Activated T-cell treated with anti-CD3 and anti-CD28 coated beads, Interleukin-2, amount 50 U/mL, for 48 hours (primary cell): ENCODE results near the gene FOXL3.
"Not testable (repeated sequence)": the region's sequence is repeated elsewhere in the genome, so short reads cannot be mapped to it uniquely, and the experiment has no call there.

Source experiments
- DNase-seq, 2 experiments: peaks; one replicate each; pipeline ENCODE4 v3.0.0-alpha.2; 2020

The FOXL3 gene

GRCh38 chr7:326809-327232 lies 36.9 kb downstream of the FOXL3 start:
- DNase-seq = no peak

DNA sequence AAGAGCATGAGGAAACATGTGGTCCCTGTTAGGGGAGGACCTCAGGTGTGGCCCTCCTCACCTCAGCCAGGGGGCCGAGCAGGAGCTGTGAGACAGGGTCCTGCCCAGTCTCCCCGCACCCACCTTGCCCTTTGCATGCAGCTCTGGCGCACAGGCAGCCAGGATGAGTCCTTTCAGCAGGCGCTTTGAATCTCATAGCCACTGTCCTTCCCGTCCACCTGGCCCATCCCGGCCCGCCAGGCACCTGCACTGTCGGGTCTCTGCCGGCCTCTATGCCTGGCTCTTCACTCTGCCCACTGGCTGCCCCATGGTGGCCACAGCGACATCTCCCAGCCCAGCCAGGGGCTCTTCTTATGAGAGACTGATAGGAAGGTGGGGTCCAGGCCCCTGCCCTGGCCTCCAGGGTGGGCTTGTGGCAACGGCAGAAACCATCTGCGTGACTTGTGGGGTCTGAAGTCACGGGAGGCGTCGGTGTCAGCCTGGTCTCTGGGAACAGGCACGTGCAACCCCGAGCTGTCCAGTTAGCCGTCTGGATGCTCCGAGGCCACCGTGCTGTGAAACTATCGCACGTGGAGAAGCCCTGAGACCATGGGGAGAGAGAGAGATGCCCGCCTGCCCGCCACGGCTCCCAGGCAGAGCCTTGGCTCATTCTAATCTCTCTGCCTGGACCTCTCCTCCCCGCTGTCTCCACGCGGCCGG lies 37.4 kb downstream of the FOXL3 start:
- DNase-seq = no peak

- no peak for DNase-seq
Observed at GRCh38 chr7:327991-328702, 38.2 kb downstream of the FOXL3 start.

DNA sequence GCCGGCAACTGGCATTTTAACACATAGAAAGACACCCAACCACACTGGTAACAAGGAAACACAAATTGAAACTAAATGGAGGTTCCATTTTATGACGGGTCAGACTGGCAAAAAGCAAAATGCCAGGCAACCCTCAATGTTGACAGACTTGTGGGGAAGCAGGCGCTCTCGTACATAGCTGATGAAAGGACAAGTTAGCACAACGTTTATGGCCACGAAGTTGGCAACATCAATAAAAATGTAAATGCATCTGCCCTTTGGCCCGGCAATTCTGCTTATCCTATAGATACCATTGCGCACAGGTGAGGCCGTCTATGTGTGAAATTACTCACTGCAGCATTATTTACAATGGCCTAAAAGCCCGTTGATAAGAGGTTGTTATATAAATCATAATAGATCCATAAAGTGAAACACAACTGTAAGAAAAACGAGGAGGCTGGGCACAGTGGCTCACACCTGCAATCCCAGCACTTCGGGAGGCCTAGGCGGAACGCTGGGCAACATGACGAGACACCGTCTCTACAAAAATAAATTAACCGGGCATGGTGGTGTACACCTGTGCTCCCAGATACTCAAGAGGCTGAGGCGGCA lies 39.8 kb downstream of the FOXL3 start:
- no peak for DNase-seq

DNA sequence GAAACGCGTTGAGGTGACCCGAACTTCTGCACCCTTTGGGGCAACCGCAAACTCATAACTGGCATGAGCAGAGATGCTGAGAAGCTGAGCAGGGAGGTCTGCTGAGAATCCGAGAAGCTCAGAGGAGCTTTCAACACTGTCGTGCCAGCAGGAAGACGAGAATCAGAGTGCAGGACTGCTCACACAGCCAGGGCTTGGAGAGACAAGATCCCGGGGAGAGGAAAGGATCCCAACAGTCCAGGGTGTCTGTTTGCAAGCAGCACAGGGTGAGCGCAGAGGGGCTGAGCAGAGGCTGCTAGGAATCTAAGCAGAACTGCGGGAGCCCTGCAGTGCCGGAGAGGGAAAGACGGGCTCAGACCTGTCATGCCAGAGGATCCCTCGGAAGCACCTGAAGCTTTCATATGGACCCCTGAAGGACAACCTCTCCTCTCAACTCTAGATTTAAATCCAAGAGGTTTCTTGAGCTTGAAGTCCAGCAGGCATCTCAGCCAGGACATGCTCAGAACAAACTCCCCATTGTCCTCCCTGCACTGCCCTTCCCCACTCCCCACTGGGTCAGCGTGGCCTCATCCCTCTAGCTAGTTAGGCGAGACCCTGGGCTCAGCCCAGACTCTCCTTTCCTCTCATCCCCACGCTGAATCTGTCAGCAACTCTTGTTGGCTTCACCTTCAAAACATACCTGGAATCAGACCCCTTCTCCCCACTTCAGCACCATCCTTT lies 40.7 kb downstream of the FOXL3 start:
- no peak for DNase-seq

GRCh38 chr7:332020-332517 lies 42.1 kb downstream of the FOXL3 start:
- no peak for DNase-seq

DNA sequence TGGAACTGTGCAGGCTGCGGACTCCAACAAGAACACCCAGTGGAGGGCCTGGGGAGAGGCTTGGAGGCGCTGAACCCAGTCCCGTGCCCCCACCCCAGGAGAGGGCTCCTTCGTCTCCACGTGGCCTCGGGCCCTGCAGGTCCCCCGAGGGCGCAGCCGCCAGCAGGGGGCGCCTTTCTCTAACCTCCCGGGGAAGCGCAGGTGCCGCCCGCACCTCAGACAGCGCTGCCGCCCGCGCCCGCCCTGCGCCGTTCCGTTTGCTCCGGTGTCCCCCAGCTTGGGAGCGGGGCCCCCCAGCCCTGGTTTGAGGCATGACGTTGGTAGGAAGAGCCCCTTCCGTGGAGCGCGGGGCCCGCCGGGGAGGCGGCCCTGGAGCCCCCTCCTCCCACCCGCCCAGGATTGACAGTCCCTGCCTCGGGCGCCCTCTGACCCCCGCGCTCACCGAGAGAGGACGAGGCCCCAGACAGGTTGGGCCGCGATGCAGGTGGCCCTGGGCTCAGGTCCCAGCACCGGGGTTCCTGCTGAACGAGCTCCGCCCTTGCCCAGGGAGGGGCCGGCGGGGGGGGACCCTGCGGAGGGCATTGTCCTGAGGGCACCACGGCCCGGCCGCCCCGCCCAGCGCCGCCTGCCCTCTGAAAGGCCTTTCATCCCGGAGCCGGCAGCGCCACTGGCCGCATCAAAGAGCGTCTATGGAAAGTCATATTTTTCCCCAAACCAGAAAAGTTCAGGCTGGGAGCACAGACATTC lies 42.8 kb downstream of the FOXL3 start:
- peak; percentile 93 to 94 for DNase-seq

DNA sequence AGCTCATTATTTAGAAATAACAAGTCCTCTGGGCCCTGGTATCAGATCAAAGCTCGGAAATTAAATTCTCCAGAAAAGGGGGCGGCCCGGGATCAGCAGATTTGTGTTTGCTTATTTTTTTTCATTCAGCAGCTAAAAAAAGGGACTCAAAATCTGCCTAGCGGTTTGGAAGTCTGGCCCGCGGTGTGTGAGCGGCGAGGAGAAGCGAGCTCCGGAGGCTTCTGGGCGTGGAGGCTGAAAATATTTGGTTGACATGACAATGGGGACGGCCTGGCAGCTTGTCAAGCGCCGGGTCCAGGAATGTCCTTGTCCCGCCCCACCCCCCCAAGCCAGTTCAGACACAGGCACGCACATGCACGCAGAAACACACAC lies 43.4 kb downstream of the FOXL3 start:
- DNase-seq = no peak

GRCh38 chr7:334618-335357 lies 44.8 kb downstream of the FOXL3 start:
- DNase-seq = no peak

DNA sequence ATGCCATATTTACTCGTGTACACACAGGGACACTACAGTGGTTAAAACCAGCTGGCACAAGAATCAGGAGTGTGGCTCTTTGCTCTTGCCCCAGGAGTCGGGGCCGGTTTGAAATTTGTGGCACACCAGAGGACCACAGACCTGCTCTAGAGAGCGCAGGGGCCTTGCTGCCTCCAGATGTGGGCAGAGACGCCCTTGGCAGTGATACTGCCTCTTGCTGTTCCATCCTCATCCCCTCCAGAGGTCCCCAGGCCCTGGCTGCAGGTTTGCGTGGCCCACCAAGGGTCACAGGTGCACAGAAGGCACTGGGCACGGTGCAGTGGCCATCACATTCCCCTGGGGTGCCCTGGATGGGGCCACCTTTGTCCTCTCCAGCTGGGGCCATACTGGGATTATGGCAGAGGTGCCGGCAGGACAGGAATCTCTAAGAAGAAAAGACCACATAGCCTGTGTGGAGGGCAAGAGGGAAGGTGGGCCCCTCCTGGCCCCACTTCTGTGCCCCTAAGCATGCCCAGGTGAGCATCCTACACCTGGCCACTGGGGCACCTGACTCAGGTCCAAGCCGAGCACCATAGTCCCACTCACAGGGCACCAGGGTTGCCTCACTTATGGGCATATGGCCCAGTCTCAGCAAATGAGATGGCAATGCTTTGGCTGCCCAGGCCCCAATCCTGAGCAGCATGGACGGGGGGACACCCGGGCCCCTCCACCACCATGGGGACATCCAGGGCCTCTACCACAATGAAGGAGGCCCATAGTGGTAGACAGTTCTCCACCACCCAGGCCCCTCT lies 45.6 kb downstream of the FOXL3 start:
- no peak for DNase-seq

DNA sequence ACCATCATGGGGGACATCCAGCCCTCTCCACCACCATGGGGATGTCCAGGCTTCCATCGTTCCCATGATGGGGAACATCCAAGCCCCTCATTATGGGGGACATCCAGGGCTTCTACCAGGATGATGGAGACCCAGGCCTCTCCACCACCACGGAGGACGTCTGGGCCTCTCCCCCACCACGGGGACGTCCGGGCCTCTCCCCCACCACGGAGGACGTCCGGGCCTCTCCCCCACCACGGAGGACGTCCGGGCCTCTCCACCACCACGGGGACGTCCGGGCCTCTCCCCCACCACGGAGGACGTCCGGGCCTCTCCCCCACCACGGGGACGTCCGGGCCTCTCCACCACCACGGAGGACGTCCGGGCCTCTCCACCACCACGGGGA lies 46.2 kb downstream of the FOXL3 start:
- not testable (repeated sequence) for DNase-seq

DNA sequence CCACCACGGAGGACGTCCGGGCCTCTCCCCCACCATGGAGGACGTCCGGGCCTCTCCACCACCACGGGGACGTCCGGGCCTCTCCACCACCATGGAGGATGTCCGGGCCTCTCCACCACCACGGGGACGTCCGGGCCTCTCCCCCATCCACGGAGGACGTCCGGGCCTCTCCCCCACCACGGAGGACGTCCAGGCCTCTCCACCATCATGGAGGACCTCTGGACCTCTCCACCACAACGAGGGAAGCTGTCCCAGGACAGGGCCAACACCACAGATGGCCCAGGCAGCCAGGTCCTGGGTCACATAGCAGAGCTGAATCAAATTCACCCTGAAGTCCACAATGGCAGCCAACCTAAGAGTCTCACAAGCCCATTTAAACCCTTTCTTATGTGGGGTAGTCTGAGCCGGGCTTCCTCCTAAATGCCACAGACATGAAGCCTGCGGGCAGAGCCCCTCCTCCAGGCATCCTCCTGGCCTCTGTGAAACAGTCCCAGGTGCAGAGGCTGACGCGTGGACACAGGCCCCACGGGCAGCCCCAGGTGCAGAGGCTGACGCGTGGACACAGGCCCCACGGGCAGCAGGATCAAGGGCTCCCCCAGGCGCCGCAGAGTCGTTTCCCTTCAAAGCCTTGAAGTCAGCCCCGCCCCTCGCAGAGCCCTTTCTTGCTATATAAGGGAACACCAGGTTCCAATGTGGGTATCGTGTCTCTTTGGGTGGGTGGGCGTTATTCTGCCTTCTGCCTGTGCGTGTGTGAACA lies 47.0 kb downstream of the FOXL3 start:
- no peak for DNase-seq

DNA sequence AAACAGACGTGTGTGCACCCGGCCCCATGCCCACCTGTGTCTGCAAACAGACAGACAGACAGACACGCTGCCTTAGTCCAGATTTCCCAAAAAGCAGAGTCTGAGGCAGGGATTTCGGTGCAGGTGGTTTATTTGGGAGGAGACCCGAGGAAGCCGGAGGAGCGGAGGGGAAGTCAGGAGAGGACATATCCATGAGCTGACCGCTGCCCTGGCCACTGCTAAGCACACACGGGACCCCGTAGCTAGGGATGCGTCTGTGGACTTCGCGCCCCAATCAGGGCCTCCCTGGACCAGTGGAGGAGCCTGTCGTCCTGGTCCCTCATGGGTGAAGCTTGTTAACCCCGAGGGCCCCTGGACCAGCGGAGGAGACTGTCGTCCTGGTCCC lies 47.6 kb downstream of the FOXL3 start:
- no peak for DNase-seq

DNA sequence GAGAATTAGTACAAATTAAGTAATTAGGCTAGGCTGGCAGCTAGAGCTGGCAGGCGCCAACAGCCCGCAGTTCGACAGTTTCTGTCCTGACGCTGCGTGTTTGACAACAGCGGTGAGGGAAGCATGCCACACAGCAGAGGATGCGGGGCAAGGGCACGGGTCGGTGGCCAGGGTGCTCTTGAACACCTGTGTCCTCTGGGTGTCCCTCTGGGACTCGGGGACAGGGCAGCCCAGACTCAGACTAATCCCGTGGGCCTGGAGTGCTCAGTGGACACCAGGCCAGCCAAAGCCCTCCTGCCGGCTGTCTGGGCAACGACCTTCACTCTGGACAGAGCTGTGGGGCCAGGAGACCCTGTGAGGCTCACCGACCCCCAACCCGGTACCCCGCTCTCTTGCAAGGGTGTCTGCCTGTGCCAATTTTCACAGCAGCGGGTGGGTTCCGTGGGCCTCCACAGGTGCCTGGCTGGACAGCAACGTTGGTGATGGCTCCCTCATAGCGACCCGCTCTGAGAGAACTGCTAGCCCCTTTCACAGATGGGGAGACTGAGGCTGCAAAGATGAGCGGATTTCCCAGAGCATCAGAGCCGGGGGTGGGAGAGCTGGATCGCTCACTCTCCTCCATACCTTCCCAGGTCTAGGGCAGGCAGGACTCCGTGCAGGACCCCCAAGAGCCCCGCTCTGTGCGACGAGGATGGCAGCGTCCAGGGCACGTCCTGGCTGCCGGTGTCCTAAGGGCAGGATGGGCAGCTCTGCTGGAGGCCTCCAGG lies 48.5 kb downstream of the FOXL3 start:
- DNase-seq = no peak

GRCh38 chr7:339062-339342 lies 49.0 kb downstream of the FOXL3 start:
- no peak for DNase-seq

GRCh38 chr7:339696-340095 lies 49.7 kb downstream of the FOXL3 start:
- DNase-seq = no peak

DNA sequence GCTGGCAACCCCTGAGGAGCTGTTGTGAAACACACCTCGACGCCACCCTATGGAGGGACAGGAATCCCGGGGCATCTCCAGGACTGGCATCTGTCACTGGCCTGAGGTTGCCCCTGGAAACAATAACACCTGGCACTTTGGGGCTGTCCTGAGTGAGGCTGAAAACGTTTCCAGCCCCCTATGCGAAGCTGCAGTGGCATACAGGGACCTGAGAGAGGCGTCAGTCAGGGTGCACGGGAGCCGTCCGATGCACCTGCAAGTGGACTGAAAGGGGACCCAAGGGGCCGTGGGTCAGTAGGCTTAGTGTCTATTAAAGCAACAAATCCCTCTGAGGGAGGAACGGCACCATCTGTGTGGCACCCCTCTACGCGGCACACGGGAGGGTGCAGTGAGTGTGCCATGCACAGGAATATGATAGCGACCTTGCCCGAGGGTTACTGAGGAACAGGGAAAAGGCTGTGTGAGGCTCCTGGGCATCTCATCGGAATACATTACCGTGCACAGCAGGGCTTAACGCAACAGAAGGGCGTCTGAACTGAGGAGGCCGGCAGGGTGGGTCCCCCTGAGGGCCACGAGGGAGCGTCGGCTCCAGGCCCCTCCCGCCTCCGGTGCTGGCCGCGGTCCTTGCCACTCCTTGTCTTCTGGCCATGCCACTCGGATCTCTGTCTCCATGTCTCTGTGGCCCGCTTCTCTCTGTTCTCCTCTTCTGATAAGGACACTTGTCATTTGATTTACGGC lies 50.4 kb downstream of the FOXL3 start:
- DNase-seq = no peak
